ENCODE results near the gene ODF2L. TPM values are rescaled to one million over a fixed set of nuclear protein-coding genes. Genes with fewer than 3 reads are reported as not detected.

The ODF2L gene
- total and polyA plus RNA-seq, 12 donors = 10.2 to 277 (median 39.3) TPM

GRCh38 chr1:86441581-86441980, 45.5 kb upstream of the ODF2L start:
- intact Hi-C loops (cut with DNase I) = no loop called here

DNA sequence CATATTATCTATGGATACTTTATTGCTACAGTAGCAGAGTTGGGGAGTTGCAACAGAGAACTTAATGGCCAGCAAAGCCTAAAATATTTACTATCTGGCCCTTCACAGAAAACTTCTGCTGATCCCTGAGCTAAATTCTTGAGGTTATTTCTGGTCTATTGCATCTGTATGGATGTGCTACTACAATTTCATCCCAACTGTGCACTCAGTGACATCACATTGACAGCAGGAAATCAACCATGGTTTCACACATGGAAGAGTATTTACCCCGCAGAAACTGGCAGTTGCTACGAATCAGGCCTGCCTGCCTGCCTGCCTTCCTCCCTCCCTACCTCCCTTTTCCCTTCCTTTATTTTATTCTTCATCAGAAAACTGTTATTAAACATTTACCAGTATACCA, 39.9 kb upstream of the ODF2L start:
- H3K27me3 ChIP-seq = no peaks in the 10 kb centered on the region
- no peaks in the 10 kb centered on the region for H3K9me3 ChIP-seq (replicated peaks in 1 of 3)
- no peak for DNase-seq
- no peak overlapping the region for H3K4me3 ChIP-seq
- intact Hi-C loops (cut with DNase I) = no loop called here
- 75 to 89% (median 80%) methylated on average over 2 of the region's 2 CpGs for WGBS, 4 donors
- no peak overlapping the region for H3K27ac ChIP-seq
- H3K4me1 ChIP-seq (replicated peaks in 1 of 2) = no peaks in the 10 kb centered on the region
- no peaks in the 10 kb centered on the region for H3K36me3 ChIP-seq (replicated peaks in 1 of 2)
- no peak for TF ChIP-seq POLR2A (IDR thresholded peaks at IDR 0.05)
- TF ChIP-seq, protein P1, sequence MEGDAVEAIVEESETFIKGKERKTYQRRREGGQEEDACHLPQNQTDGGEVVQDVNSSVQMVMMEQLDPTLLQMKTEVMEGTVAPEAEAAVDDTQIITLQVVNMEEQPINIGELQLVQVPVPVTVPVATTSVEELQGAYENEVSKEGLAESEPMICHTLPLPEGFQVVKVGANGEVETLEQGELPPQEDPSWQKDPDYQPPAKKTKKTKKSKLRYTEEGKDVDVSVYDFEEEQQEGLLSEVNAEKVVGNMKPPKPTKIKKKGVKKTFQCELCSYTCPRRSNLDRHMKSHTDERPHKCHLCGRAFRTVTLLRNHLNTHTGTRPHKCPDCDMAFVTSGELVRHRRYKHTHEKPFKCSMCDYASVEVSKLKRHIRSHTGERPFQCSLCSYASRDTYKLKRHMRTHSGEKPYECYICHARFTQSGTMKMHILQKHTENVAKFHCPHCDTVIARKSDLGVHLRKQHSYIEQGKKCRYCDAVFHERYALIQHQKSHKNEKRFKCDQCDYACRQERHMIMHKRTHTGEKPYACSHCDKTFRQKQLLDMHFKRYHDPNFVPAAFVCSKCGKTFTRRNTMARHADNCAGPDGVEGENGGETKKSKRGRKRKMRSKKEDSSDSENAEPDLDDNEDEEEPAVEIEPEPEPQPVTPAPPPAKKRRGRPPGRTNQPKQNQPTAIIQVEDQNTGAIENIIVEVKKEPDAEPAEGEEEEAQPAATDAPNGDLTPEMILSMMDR (IDR thresholded peaks at IDR 0.05) = no peak

More at GRCh38 chr1:86441581-86441980, 45.5 kb upstream of the ODF2L start:
- Histone ChIP-seq H3K27ac (no peak overlapping the region), H3K4me3 (no peak overlapping the region), H3K9me3 (replicated peaks in 1 of 3) (no peaks in the 10 kb centered on the region), H3K36me3 (replicated peaks in 1 of 2) (no peaks in the 10 kb centered on the region), H3K27me3 (no peaks in the 10 kb centered on the region), H3K4me1 (replicated peaks in 1 of 2) (no peaks in the 10 kb centered on the region)
- 63 to 69% (median 65%) methylated on average over 2 of the region's 2 CpGs for WGBS, 4 donors
- TF ChIP-seq, protein P1 (IDR thresholded peaks at IDR 0.05) = no peak
- TF ChIP-seq POLR2A (IDR thresholded peaks at IDR 0.05) = no peak
- DNase-seq = no peak

- Histone ChIP-seq H3K27me3 (no peaks in the 10 kb centered on the region), H3K36me3 (replicated peaks in 1 of 2) (no peaks in the 10 kb centered on the region), H3K4me1 (replicated peaks in 1 of 2) (peaks cover 3 to 5% of the 10 kb centered on the region in 2 donors), H3K9me3 (replicated peaks in 1 of 3) (no peaks in the 10 kb centered on the region), H3K27ac (no peak overlapping the region), H3K4me3 (no peak overlapping the region)
- no peak for TF ChIP-seq POLR2A (IDR thresholded peaks at IDR 0.05)
- TF ChIP-seq, protein P1 (IDR thresholded peaks at IDR 0.05) = no peak
- no peak for DNase-seq
- 30 to 66% (median 49%) methylated on average over 2 of the region's 2 CpGs for WGBS, 4 donors
- intact Hi-C loops (cut with DNase I) = no loop called here
These were observed 39.2 kb upstream of the ODF2L start for GRCh38 chr1:86435327-86435726.

DNA sequence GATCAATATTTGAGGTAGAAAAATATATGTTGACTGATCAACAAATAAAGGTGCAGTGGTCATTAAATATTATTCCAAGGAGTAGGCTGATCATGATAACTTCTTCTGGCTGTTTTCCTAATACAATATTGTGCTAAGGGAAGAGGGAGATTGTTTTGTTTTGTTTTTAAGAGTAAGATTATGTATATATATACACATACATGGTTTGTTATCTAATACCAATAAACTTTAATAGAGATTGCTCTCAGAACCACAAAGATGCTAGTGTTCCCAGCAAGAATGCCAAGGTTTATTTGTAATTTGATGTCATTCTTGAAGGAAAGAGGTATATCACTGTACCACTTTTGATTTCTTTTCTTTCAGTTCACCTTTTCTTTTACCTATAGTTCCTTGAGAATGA, 37.9 kb upstream of the ODF2L start:
- Histone ChIP-seq H3K36me3 (replicated peaks in 1 of 2) (no peaks in the 10 kb centered on the region), H3K4me3 (no peak overlapping the region), H3K27me3 (no peaks in the 10 kb centered on the region), H3K9me3 (replicated peaks in 1 of 3) (no peaks in the 10 kb centered on the region), H3K27ac (no peak overlapping the region), H3K4me1 (replicated peaks in 1 of 2) (peaks cover 15 to 17% of the 10 kb centered on the region in 2 donors)
- TF ChIP-seq, protein P1 (IDR thresholded peaks at IDR 0.05) = no peak
- TF ChIP-seq POLR2A (IDR thresholded peaks at IDR 0.05) = no peak
- intact Hi-C loops (cut with DNase I) = no loop called here
- no peak for DNase-seq

All from adrenal gland (tissue), 12 donors.